Measurements from ENCODE around the gene APOL2. TPM values are rescaled to one million over a fixed set of nuclear protein-coding genes. Genes with fewer than 3 reads are reported as not detected.
"Not testable (repeated sequence)": the region's sequence is repeated elsewhere in the genome, so short reads cannot be mapped to it uniquely, and the experiment has no call there.

The APOL2 gene
- polyA plus RNA-seq, 1 donor from 2014 or later, result not detected

- H3K4me2 ChIP-seq (ENCODE audit: low read length), result no peak overlapping the region
- no peak overlapping the region for H3K27ac ChIP-seq (ENCODE audit: low read length)
- no peak overlapping the region for H3K9ac ChIP-seq (ENCODE audit: low read length)
- H3K9me2 ChIP-seq (ENCODE audit: insufficient read depth, low read length), result no peaks in the 10 kb centered on the region
- no peaks in the 10 kb centered on the region for H3K79me2 ChIP-seq (replicated peaks; ENCODE audit: insufficient read depth, low read length)
- no peaks in the 10 kb centered on the region for H3K27me3 ChIP-seq (ENCODE audit: insufficient read depth, low read depth, low read length)
- H3K9me3 ChIP-seq (ENCODE audit: low read length), result no peaks in the 10 kb centered on the region
- H3K4me3 ChIP-seq (ENCODE audit: low read length), result no peak overlapping the region
- TF ChIP-seq, protein P1, sequence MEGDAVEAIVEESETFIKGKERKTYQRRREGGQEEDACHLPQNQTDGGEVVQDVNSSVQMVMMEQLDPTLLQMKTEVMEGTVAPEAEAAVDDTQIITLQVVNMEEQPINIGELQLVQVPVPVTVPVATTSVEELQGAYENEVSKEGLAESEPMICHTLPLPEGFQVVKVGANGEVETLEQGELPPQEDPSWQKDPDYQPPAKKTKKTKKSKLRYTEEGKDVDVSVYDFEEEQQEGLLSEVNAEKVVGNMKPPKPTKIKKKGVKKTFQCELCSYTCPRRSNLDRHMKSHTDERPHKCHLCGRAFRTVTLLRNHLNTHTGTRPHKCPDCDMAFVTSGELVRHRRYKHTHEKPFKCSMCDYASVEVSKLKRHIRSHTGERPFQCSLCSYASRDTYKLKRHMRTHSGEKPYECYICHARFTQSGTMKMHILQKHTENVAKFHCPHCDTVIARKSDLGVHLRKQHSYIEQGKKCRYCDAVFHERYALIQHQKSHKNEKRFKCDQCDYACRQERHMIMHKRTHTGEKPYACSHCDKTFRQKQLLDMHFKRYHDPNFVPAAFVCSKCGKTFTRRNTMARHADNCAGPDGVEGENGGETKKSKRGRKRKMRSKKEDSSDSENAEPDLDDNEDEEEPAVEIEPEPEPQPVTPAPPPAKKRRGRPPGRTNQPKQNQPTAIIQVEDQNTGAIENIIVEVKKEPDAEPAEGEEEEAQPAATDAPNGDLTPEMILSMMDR (IDR thresholded peaks at IDR 0.05; ENCODE audit: poor library complexity, severe bottlenecking), result peak; percentile 59
- TF ChIP-seq POLR2AphosphoS5 (IDR thresholded peaks at IDR 0.05), result no peak
- peak; percentile 47 for TF ChIP-seq SMC3 (conservative IDR thresholded peaks at IDR 0.05; ENCODE audit: poor library complexity)
- TF ChIP-seq RAD21 (conservative IDR thresholded peaks at IDR 0.05), result peak; percentile 29
- no peaks in the 10 kb centered on the region for H3K36me3 ChIP-seq (ENCODE audit: insufficient read depth, low read length)
- no peak overlapping the region for H2AFZ ChIP-seq (ENCODE audit: low read depth, low read length)
- no peaks in the 10 kb centered on the region for H3F3A ChIP-seq (ENCODE audit: insufficient read depth, low read length, poor library complexity, severe bottlenecking)
- H4K20me1 ChIP-seq (ENCODE audit: insufficient read depth), result no peaks in the 10 kb centered on the region
Measured at GRCh38 chr22:36277482-36278291, 38.4 kb upstream of the APOL2 start.

GRCh38 chr22:36274531-36274930 is 35.2 kb upstream of the APOL2 start:
- Histone ChIP-seq H3K4me3 (ENCODE audit: low read length) (no peak overlapping the region), H3K9me3 (ENCODE audit: low read length) (no peaks in the 10 kb centered on the region)
- no peak for TF ChIP-seq MXI1 (conservative IDR thresholded peaks at IDR 0.05; ENCODE audit: poor library complexity, severe bottlenecking)
- TF ChIP-seq POLR2AphosphoS5 (IDR thresholded peaks at IDR 0.05), result no peak
- TF ChIP-seq EP300 (conservative IDR thresholded peaks at IDR 0.05; ENCODE audit: poor library complexity, severe bottlenecking), result no peak
- no peak for TF ChIP-seq SMC3 (conservative IDR thresholded peaks at IDR 0.05; ENCODE audit: poor library complexity)
- TF ChIP-seq RAD21 (conservative IDR thresholded peaks at IDR 0.05), result no peak
- no peak for TF ChIP-seq EZH2 (IDR thresholded peaks at IDR 0.05; ENCODE audit: borderline replicate concordance, insufficient read depth, low read length, poor library complexity, severe bottlenecking)
- TF ChIP-seq, protein P1 (IDR thresholded peaks at IDR 0.05; ENCODE audit: poor library complexity, severe bottlenecking), result no peak
- TF ChIP-seq TAF1 (IDR thresholded peaks at IDR 0.05; ENCODE audit: low read depth), result no peak
- TF ChIP-seq, protein P2, sequence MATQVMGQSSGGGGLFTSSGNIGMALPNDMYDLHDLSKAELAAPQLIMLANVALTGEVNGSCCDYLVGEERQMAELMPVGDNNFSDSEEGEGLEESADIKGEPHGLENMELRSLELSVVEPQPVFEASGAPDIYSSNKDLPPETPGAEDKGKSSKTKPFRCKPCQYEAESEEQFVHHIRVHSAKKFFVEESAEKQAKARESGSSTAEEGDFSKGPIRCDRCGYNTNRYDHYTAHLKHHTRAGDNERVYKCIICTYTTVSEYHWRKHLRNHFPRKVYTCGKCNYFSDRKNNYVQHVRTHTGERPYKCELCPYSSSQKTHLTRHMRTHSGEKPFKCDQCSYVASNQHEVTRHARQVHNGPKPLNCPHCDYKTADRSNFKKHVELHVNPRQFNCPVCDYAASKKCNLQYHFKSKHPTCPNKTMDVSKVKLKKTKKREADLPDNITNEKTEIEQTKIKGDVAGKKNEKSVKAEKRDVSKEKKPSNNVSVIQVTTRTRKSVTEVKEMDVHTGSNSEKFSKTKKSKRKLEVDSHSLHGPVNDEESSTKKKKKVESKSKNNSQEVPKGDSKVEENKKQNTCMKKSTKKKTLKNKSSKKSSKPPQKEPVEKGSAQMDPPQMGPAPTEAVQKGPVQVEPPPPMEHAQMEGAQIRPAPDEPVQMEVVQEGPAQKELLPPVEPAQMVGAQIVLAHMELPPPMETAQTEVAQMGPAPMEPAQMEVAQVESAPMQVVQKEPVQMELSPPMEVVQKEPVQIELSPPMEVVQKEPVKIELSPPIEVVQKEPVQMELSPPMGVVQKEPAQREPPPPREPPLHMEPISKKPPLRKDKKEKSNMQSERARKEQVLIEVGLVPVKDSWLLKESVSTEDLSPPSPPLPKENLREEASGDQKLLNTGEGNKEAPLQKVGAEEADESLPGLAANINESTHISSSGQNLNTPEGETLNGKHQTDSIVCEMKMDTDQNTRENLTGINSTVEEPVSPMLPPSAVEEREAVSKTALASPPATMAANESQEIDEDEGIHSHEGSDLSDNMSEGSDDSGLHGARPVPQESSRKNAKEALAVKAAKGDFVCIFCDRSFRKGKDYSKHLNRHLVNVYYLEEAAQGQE (IDR thresholded peaks at IDR 0.05; ENCODE audit: borderline replicate concordance), result no peak

DNA sequence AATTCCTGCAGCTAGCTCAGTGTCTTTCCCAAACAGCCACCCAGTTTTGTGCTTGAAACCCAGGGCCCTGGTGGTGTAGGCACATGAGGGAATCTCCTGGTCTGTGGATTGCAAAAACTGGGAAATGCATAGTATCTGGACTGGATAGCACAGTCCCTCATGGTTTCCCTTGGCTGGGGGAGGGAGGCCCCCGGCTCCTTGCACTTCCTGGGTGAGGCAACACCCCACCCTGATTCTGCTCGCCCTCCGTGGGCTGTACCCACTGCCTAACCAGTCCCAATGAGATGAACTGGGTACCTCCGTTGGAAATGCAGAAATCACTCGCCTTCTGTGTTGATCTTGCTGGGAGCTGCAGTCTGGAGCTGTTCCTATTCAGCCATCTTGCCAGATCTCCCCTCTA is 32.6 kb upstream of the APOL2 start:
- not testable (repeated sequence) for H3F3A ChIP-seq (ENCODE audit: insufficient read depth, low read length, poor library complexity, severe bottlenecking); H3K36me3 ChIP-seq (ENCODE audit: insufficient read depth, low read length); H2AFZ ChIP-seq (ENCODE audit: low read depth, low read length); H3K9ac ChIP-seq (ENCODE audit: low read length); H3K9me3 ChIP-seq (ENCODE audit: low read length); H3K27me3 ChIP-seq (ENCODE audit: insufficient read depth, low read depth, low read length); H3K9me2 ChIP-seq (ENCODE audit: insufficient read depth, low read length); H3K27ac ChIP-seq (ENCODE audit: low read length); H3K79me2 ChIP-seq (replicated peaks; ENCODE audit: insufficient read depth, low read length); H4K20me1 ChIP-seq (ENCODE audit: insufficient read depth); H3K4me2 ChIP-seq (ENCODE audit: low read length); H3K4me3 ChIP-seq (ENCODE audit: low read length)

More at GRCh38 chr22:36274531-36274930, 35.2 kb upstream of the APOL2 start:
- no peaks in the 10 kb centered on the region for H3K36me3 ChIP-seq (ENCODE audit: insufficient read depth, low read length)
- H3K9ac ChIP-seq (ENCODE audit: low read length), result no peak overlapping the region
- H3K27ac ChIP-seq (ENCODE audit: low read length), result no peak overlapping the region
- no peaks in the 10 kb centered on the region for H3K79me2 ChIP-seq (replicated peaks; ENCODE audit: insufficient read depth, low read length)
- no peaks in the 10 kb centered on the region for H3K9me2 ChIP-seq (ENCODE audit: insufficient read depth, low read length)
- H3F3A ChIP-seq (ENCODE audit: insufficient read depth, low read length, poor library complexity, severe bottlenecking), result no peaks in the 10 kb centered on the region
- no peaks in the 10 kb centered on the region for H4K20me1 ChIP-seq (ENCODE audit: insufficient read depth)
- no peak overlapping the region for H2AFZ ChIP-seq (ENCODE audit: low read depth, low read length)
- H3K27me3 ChIP-seq (ENCODE audit: insufficient read depth, low read depth, low read length), result no peaks in the 10 kb centered on the region
- no peak overlapping the region for H3K4me2 ChIP-seq (ENCODE audit: low read length)

- not testable (repeated sequence) for H2AFZ ChIP-seq (ENCODE audit: low read depth, low read length); H3K36me3 ChIP-seq (ENCODE audit: insufficient read depth, low read length); H3K4me2 ChIP-seq (ENCODE audit: low read length); H3K4me3 ChIP-seq (ENCODE audit: low read length); H3K27ac ChIP-seq (ENCODE audit: low read length); H3K9me2 ChIP-seq (ENCODE audit: insufficient read depth, low read length); H3K27me3 ChIP-seq (ENCODE audit: insufficient read depth, low read depth, low read length); H4K20me1 ChIP-seq (ENCODE audit: insufficient read depth); H3K9me3 ChIP-seq (ENCODE audit: low read length); H3K79me2 ChIP-seq (replicated peaks; ENCODE audit: insufficient read depth, low read length); H3K9ac ChIP-seq (ENCODE audit: low read length); H3F3A ChIP-seq (ENCODE audit: insufficient read depth, low read length, poor library complexity, severe bottlenecking)
Measured at GRCh38 chr22:36271231-36271630, 31.9 kb upstream of the APOL2 start.
